ENCODE results near the gene SBF1.

SBF1 gene

DNA sequence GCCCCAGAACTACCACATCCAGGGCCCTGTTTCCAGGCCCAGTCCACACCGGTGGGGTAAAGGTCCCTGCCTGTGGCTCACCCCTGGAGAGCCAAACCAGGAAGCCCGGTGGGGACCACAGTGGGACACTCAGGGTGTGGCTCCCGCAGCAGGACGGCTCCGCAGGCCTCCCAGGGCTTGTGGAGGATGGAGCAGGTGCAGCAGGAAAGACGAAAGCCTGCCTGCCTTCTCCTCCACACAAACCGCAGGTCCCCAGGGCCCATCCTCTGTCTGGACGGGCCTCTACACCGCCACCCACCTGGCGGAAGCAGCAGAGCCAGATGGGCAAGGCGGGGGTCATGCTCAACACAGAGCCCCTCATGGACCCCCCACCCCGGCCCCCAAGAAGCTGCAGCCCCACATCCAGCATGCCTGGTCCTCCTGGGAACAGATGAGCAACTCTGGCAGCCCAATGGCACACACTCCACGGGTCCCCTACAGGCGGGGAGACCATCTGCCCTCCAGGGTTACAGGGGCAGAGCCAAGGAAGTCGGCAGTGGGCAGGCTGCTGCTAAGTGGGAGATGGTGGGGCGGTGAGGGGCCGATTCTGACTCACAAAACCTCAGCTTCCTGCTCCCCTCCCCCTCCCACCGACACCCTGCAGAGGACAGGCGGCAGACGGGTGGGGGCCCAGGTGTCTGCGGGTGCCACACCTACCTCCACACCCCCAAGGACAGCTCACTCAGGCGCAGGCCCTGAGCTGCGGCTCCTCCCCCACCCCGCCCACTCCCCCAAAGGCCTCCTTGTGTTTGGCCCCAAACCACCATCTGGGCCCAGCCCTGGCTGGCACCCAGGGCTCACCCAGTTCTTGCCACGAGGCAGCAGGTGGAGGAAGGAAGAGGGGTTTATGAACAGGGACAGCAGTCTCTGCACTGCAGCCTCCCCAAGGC, 5.2 kb downstream of the SBF1 start:
- DNase-seq (ENCODE audit: low read depth in 2 of 2): peak; percentile 83 to 93

DNA sequence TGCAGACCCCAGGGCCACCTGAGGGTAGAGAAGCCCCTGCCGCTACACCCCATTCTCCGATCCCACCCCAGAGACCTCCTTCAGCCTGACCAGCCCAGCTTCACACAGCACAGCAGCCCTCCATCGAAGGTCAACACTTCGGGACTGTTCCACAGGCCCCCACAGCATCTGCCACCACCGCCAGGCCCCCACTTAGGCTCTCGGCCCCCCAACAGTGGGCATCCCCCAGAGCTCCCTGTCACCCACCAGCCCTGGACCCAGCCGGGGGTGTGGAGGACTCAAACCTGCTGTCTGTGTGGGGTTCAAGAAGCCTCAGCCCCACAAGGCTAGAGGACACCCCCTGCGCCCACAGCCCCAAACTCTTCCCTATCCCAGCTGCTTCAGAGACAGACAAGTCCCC, 6.2 kb downstream of the SBF1 start:
- DNase-seq (ENCODE audit: low read depth in 2 of 2): no peak

DNA sequence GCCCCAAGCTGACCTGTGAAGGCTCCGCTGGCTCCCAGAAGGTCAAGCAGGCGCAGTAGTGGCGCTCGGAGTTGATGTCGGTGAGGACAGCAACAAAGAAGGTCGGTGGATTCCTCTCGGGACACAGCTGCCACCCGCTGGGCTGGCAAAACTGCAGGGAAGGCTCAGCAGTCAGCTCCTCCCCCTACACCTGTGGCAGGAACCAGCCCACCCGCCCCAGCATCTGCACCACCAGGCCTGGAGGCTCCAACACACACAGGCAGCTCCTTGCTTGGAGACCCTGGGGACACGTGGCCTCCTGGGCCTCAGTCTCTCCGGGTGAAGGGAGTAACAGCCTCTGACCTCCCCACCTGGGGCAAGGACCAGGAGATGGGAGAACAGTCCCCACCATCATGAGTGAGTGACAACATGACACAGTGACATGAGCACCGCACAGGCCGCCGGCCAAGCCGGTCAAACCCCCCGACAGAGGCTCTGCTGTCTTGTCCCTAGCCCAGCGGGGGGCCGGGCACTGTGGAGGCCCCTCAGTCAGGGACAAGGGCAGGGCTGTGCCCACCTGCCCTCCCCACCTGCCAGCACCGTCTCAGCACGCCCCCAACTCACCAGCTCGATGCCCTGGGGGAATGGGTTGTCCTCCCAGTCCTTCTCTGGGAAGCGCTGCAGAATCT, 6.9 kb downstream of the SBF1 start:
- no peak for DNase-seq (ENCODE audit: low read depth in 2 of 2)

DNA sequence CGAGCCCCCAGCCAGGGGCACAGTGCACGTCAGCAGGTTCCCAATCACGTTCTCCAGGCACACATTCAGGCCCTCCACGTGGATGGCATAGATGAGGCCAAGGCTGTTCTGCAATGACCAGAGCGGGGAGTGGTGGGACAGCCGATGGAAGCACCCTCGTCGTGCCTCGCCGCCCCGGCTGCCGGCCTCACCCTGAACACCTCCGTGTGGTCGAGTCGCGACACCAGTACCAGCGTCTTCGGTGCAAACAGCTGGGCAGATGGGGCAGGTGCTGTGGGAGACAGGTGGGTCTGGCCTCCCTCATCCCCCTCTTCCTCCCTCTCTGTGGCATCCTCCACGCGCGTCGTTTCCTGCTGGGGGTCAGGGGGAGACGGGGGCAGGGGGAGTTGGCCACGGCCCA, 7.5 kb downstream of the SBF1 start:
- DNase-seq (ENCODE audit: low read depth in 2 of 2): no peak

DNA sequence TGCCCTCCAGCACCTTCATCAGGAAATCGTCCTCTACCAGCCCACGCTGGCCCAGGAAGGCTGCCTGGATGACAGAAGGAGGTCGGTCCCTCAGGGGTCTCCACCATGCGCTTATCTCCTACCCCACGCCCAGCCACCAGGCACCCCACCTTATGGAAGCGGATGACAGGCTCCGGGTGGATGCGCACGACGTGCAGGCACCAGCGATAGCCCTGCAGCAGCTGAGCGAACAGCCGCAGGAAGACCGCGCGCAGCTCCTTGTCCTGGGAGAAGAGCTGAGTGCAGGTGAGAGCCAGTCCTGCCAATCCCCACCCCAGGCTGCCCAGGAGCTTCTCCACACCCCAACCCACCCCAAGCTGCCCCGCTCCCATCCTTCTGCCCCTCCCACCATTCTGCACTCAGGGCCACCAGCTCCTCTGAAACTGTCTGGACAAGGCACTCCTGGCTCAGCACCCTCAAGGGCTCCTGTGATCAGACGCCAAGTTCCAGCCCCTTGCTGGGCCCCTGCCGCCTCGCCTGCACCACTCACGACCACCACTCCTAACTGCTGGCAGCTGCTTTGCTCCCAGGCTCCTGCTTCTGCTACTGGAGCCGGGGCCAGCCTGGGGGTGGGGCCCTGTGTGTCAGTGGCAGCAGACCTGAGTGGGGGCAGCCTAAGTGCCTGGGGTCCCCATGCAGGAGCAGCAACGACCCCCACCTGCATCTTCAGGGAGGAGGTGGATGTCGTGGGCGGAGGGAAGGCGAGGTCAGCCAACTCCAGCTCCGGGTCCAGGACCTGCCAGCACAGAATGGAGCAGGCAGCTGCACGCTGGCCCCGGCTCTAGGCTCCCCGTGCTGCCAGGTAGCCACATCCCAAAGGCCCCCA, 9.5 kb downstream of the SBF1 start:
- DNase-seq (ENCODE audit: low read depth in 2 of 2): no peak

DNA sequence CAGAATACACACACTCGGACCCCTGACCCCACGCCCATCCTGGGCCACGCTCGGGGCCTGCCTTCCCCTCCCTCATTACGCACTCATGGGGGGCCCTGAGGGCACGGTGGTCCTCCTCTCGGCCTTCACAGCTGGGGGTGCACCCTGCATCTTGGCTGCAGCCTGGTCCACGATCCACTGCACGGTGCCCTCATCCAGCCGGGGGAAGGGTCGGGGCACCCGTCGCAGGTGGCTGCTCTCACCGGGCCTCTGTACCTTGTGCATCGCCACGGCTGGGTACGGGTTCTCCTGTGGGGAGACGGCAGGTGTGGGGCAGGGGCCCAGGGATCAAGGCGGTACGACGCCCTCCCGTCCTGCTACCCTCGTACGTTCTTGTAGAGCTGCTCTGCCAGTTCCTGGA, 10.4 kb downstream of the SBF1 start:
- DNase-seq (ENCODE audit: low read depth in 2 of 2): no peak

DNA sequence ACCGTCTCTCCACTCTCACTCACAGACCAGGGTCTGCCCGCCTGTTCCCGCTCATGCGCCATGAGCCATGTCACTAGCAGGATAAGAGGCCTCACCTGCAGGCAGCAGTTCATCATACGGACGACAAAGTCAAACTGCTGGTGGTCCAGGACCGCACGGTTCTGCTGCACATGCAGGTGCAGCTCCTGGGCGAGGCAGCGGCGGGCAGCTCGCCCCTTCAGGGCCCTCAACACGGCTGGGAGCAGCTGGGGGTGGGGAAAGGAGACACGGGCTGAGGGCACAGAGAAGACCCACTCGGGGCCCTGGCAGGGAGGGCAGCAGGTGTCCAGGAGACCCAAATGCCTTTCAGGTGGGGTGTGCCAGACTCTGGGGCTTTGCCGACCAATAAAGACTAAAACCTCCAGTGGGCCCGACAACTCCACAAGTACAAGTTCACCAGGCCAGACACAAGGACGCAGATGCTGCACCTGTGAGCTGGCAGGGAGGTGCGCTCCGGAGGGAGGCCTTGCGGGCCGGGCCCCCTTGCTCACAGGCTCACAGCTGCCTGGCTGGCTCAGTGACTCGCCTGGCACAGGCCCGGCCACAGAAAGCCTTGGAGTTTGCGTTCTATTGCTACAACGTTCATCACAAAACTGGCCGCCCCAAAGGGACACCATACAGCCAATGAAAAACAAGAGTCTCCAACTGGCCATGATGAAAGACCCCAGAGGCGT, 11.5 kb downstream of the SBF1 start:
- no peak for DNase-seq (ENCODE audit: low read depth in 2 of 2)

DNA sequence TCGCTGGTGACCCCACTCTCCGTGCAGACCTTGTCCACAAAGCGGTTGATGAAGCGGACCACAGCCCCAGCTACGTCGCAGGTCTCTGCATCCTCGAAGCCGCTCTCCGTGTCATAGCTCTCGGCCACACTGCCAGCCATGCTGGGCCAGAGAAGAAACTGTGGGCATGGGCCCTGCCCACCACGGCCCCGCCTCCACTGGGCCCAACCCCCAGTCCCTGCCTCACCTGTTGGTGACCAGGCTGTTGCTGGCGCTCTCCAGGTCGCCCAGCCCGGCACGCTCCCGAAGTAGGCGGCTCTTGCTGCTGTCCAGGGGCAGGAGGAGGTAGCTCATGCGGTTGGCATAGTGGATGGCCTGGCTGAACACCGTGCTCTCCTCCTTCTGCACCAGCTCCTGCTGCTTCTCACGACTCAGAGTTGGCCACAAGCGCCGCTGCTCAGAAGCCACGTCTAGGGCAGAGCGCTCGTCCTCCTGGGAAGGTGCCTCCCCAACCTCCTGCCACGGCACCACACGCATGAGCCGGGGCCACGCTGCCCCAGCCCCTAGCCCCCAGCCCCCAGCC, 12.8 kb downstream of the SBF1 start:
- no peak for DNase-seq (ENCODE audit: low read depth in 2 of 2)

DNA sequence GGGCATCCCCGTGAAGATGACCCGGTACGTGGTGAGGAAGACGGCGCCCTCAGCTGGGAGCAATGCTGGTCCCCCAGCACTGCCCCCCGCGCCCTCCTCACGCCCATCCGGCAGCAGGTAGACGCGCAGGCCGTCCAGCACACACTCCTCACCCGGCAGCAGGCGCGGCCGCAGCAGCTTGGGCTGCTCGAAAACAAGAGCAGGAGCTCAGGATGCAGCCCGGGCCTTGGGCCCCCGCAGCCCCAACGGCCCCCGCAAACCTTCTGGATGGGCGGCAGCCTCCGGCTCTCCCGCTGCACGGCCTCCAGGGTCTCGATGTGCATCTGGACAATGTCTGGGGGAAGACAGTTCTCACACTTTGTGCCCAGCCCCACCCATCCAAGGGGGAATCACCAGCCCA, 13.3 kb downstream of the SBF1 start:
- DNase-seq (ENCODE audit: low read depth in 2 of 2): no peak

DNA sequence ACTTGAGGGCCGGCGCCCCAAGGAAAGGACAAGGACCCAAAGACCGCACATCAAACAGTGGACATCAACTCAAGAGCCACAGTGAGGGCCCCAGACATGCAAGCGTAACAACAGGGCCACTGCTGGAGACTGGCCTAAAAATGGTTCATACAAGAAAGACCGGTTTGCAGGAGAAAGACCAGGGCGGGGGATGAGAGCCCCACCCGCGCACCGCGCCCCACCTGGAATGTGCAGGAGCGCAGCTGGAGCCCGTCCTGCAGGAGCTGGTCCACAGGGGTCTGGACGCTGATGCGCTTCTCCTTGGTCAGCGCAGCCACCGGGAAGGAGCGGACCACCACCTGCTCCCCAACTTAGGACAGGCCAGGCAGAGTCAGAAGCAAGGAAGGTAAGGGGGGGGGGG, 13.9 kb downstream of the SBF1 start:
- no peak for DNase-seq (ENCODE audit: low read depth in 2 of 2)

DNA sequence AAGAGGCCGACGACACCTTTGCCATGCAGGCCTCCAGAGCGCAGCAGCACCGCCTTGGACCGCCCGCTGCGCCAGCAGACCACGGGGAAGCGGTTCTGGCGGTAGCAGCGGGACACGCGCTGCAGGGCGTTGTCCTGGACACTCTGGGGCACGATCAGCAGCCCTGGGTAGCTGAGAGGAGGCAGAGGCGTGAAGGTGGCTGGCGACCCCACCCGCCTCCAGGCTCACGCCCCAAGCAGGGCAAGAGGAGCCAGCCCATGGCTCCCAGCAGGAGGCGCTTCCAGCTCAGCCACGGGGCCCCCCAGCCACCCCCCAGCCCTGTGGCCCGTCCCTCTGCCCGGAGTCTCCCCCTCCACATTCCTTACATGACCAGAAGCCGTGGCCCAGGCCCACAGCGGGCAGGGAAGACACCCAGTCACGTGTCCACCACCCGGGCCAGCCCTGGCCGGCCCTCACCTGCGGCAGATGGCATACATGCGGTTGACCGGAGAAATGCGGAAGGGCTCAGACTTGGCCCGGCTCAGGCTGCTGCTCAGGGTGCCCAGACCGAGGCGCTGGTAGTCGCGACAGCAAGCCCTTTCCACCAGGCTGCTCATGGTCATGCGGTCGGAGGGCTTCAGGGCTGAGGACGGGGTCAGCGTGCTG, 15.2 kb downstream of the SBF1 start:
- DNase-seq (ENCODE audit: low read depth in 2 of 2): no peak

DNA sequence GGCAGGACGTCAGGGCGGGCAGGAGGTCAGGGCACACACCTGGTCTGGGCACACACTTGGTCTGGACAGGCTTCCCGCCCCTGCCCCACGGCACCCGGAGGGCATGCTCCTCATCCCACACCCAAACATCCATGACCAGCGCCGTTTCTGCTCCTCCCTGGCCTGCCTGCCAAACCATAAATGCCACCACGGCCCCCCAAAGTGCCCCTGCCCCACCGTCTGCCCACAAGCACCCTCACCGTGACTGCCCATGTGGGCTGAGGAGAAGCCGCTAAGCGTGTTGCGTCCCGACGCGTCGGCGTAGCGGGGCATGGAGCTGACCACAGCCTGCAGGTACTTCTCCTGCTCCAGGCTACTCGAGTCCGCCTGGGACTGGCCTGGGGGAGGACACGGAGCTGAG, 15.8 kb downstream of the SBF1 start:
- DNase-seq (ENCODE audit: low read depth in 2 of 2): no peak

DNA sequence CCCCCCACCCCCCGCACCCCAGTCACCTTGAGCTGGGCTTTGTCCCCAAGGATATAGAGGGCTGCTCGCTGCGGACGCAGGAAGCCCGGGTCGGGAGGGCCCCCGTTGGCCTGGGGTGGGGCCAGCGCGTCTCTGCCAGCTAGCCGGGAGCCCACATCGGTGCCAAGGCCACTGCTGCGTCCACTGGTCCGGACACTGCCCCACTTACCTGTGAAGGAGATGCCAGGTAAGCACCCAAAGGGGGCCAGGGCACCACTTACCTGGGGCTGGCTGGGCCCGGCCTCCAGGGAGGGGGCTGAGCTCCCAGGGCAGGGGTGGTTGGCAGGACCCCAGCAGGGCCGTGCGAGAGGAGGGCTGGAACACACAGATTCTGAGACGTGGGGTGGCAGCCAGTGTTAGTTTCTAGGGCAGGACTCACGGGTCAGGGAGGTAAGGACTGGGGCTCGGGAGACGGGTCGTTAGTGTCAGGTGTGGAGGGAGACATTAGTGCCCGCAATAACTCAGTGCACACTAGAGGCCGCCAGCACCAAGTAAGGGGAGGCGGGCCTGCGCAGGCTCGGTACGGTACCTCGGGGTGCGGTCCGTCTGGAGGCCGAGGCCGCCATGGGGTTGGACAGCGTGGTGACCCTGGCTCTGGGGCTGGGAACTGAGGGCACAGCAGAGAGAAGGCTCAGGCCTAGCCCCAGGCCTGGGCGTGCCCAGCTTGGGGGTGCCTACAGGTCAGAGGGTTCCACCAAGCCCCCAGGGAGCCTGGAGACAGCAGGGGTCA, 18.2 kb downstream of the SBF1 start:
- no peak for DNase-seq (ENCODE audit: low read depth in 2 of 2)

DNA sequence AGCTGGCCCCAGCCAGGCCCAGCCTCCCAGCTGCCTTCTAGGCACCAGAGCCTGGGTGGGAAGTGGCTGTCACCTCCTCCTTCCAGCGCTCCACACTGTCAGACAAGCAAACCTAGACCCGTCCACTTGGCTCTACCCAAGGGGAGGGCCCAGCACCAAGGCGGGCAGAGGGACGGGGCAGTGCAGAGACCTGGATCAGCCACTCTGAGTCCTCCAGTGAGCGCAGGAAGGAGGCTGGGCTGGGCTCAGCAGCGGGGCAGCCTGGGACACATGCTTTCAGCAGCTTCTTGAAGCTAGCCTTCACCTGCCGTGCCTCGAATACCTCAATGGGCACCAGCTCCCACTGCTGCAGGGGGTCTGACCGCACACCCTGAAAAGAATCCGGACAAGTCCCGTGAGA, 18.8 kb downstream of the SBF1 start:
- DNase-seq (ENCODE audit: low read depth in 2 of 2): no peak

DNA sequence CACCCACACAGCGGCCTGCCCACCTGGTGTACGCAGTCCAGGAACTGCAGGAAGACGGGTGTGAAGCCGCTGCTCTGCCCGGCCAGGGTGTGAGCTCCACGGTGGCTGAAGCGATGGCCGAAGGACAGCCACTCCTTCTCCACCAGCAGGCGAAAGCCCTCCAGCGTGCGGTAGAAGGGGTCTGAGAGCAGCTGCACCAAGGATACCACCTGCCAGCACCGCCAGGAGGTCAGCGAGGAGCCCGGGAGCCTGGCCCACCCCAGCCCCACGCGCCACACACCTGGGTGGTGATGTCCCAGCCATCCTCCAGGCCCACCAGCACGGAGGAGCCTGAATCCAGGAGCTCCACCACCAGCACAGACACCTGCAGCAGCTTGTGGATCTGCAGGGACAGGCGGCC, 19.6 kb downstream of the SBF1 start:
- no peak for DNase-seq (ENCODE audit: low read depth in 2 of 2)

DNA sequence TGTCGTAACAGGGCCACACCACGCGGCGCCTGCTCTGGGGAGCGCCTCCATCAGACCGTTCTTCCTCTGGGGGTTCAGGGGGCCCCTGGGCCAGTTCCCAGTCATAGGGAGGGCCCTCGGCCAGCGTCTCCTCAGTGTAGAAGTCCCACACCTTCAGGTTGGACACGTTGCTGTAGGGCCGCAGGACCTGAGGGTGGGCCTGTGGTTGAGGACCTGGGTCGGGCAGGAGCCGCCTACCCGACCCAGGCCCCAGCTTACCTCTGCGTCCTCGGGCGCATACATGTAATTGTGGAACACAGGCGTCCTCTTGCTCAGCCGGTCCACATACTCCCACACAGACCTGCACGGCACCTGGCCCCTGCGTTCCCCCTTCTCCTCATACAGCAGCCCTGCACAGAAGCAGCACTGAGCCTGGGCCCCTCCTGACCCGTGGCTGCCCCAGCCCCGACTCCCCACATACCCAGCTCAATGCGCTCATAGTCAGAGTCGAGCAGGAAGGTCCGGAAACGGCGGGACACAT, 20.2 kb downstream of the SBF1 start:
- no peak for DNase-seq (ENCODE audit: low read depth in 2 of 2)

DNA sequence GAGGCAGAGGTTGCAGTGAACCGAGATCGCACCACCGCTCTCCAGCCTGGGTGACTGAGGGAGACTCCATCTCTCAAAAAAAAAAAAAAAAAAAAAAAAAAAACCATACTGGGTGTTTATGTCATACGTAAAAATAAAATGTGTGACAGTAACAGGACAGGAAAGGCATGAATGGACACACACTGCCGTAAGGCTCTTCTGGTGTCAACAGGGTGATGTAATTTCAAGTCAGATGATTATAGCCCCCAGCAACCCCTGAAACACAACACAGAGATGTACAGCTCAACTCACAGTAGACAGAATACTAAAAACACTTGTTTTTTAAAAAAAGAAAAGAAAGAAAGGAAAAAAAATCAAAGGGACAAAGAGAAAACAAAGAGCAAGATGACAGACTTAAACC, 22.2 kb downstream of the SBF1 start:
- DNase-seq (ENCODE audit: low read depth in 2 of 2): no peak

DNA sequence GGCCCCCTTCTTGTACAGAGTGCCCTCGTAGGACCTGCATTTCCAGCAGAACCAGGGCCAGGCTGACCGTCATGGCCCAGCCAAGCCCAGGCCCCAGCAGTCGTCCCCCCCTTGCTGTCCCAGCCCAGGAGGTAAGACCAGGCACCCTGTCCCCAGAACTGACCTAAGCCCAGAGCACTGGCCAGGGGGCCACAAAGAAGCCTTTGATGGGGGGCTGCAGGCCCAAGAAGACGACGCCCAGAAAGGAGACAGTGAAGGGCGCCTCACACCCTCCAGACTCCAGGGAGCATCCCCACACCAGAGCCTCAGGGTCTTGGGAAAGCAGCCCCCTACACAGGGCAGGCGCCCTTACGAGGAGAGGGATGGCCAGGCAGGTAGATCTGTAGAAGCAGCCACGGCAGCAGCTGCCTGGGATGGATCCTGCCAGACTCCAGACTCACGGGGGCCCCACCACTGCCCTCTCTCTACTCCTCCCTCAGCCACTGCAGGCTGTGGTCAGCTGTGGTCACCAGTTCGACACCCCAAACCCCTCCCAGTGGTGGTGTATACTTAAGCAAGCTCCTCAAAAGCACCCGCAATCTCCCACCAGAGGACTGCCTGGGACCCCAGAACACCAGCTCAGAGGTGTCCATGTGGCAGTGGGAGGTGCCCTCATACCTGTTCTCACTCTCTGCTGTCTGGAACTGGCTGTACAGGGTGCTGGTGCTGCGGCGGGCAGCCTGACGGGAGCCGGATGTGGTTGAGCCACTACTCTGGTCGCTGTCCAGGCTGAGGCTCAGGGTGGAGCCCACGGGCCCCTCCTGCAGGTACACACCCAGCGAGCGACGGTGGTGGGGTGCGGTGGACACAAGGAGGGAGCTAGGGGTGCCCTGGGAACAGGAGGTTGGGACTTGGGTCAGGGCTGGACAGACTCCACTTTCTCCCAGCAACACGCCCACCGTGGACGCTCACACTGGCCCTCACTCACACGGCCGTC, 27.0 kb downstream of the SBF1 start:
- no peak for DNase-seq (ENCODE audit: low read depth in 2 of 2)
